GM12873 (cell line): ENCODE results near the gene VAV3.

Source experiments
- TF ChIP-seq, protein P1 (sequence below): IDR thresholded peaks from 2 replicates; pipeline ENCODE4 v1.5.1; 2012; ENCODE audit warnings: low read depth, mild to moderate bottlenecking, moderate library complexity, low read length, control low read depth; ENCODE audit not compliant: insufficient read depth; ENCODE audit errors: missing control alignments

Gene VAV3

GRCh38 chr1:107942814-107943213 is 22.2 kb downstream of the VAV3 start:
- TF ChIP-seq, protein P1, sequence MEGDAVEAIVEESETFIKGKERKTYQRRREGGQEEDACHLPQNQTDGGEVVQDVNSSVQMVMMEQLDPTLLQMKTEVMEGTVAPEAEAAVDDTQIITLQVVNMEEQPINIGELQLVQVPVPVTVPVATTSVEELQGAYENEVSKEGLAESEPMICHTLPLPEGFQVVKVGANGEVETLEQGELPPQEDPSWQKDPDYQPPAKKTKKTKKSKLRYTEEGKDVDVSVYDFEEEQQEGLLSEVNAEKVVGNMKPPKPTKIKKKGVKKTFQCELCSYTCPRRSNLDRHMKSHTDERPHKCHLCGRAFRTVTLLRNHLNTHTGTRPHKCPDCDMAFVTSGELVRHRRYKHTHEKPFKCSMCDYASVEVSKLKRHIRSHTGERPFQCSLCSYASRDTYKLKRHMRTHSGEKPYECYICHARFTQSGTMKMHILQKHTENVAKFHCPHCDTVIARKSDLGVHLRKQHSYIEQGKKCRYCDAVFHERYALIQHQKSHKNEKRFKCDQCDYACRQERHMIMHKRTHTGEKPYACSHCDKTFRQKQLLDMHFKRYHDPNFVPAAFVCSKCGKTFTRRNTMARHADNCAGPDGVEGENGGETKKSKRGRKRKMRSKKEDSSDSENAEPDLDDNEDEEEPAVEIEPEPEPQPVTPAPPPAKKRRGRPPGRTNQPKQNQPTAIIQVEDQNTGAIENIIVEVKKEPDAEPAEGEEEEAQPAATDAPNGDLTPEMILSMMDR, result no peak

GRCh38 chr1:107941531-107941930 is 23.4 kb downstream of the VAV3 start:
- TF ChIP-seq, protein P1, result no peak

GRCh38 chr1:107941123-107941522 is 23.9 kb downstream of the VAV3 start:
- TF ChIP-seq, protein P1, result no peak

- TF ChIP-seq, protein P1, result no peak
Observed at GRCh38 chr1:107940701-107941100, 24.3 kb downstream of the VAV3 start.

- TF ChIP-seq, protein P1, result no peak
Observed at GRCh38 chr1:107940017-107940577, 24.9 kb downstream of the VAV3 start.

- TF ChIP-seq, protein P1, result no peak
Observed at GRCh38 chr1:107939256-107939655, 25.7 kb downstream of the VAV3 start.

- TF ChIP-seq, protein P1, result no peak
Observed at GRCh38 chr1:107936498-107937481, 28.2 kb downstream of the VAV3 start.
